Stimulated activated CD4-positive, alpha-beta T cell treated with anti-CD3 and anti-CD28 coated beads, Interleukin-1b, Interleukin-23, amount 100 ng/mL, for 48 hours (primary cell): ENCODE results near the gene MCTP1.

Experiments used
- DNase-seq: peaks from one replicate; pipeline ENCODE4 v3.0.0-alpha.2; 2020

Gene MCTP1

DNA sequence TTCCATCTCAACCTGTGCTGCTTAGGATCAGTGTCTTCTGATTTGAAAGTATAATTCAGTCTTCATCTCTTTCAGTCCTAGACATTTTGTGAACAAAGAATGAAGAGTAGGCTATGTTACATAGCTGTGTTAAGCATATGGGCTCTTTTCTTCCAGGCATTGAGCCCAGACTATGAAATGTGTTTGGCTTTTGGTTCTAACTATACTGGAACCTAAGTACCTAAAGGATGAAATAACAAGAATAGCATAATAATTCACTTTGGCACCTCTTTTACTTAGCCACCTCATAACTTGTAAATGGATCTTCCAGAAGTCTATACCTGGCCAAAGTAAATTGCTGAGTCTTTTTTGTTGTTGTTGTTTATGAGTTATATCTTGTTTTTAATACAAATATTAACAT is 595.0 kb downstream of the MCTP1 start:
- no peak for DNase-seq

DNA sequence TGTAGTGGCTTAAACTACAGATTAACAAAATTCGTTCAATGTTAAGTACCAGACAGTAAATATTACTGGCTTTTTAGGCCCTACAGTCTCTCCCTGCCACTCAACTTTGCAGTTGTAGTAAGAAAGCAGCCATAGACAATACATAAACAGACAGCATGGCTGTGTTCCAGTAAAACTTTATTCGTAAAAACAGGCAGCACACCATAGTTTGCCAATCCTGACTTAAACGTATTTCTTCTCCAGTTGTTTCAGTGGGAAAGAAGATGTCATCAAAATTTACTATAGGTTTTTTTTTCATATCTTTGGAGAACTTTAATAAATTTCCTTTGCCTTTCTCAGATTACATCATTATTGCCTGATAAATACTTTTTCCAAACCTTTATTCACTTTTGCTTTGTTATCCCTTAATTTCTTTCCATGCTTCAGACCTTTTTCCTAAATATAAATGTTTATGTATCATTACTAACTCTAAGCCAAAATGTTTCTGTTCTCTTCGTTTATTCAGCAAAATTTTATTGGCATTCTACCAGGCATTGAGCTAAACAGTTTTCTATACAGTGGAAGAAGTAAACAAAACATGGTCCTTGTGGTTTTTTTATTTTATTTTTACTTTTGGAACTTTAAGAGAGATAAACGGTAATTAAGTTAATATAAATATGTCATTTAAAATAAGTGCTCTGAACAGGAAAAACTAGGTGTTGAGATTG is 601.9 kb downstream of the MCTP1 start:
- no peak for DNase-seq

DNA sequence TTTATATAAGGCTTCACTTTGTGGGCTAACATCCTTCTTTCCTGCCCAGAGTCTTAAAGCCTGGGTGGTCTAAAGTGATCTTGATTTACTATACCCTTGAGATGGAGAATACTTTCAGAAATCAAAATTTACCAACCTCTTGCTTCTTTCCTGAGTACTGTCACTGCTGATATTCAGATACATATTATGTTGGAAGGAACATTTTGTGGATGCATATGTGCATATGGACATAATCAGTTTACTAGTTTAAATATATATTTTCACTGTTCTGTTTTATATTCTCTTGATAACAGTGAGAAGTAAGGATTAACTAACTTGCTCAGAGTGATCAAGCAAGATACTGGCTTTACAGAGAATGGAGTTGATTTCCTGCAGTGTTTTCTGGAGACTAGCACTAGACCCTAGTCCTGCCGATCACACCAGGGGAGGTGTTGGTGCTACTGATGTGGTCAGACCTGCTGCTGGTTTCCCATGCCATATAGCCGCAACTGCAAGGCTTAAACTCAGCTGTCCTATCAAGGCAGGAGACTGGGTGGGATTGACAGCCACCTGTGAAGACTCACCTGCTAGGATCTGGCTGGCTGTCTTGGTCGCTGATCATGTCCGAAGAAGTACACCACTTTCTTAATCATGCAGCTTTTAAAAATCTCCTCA is 608.8 kb downstream of the MCTP1 start:
- DNase-seq: no peak

DNA sequence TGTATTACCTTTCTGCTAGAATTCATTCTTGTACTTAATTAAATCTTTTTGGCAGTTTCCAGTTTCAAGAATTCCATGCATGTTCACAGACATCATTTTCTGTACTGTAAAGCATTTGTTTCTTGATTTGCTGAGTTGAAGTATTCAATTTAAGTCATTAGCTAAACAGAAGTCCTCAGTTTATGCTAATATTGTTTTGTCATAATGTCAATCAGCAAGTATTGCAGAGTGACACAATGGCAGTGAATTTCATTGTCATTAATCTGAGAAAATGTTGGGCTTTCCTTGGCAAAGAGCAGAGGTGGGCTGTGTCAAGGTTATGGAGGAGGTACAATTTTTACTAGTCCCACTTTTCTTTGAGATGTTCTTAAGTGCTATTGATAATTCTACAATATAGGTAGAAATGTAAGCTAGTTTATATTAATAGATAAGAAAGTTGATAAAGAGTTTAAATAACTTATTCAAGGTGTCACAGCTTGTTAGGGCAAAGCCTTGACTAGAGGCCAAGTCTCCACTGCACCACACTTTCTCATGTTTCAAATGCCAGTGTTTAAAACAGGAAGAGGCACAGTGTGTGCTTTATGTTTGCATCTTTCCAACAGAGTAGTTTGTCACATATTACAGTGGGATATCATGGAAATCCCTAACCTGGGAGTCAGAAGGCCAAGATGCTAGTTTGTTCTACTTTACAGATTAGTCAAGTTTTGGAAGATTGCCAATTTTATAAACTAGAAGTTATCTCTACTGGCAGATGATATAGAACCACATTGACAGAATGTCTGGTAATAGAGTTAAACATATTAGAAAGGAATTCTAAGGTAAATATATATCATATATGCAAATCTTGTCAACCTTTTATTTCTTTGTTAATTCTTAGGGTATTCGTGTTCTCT is 610.2 kb downstream of the MCTP1 start:
- no peak for DNase-seq

DNA sequence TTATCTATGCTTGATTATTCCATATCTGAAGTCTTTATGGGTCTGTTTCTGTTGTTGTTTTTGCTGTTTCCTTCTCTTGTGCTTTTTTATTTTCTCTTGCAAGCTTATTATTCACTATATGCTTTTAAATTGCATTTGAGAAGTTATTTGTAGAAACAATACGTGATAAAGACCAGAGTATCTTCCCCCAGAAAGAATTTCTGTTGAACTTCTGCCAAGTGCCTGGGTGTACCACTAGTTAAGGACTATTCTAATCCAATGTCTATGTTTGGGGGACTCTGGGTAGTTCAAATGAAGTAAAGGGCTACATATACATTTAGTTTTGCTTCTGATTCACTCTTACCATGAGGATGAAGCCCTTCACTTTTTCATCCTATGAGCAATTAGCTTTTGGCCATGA is 612.1 kb downstream of the MCTP1 start:
- no peak for DNase-seq

DNA sequence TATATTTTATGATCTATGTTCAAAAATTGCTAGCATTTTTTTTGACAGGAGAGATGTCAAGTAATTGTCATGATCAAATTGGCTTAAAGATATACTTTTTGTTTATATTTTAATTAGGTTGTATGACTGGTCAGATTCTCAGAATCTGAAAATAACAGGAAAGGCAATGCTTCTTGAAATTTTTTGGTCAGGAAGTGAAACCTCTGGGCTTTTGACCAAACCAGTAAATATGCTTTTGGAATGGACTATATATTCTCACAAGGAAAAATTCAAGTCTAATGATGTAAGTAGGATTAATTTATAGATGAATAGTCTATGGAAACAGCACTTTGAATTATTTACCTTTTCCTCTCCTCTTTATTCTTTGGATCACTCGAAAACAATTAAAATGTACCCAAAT is 614.2 kb downstream of the MCTP1 start:
- DNase-seq: no peak

DNA sequence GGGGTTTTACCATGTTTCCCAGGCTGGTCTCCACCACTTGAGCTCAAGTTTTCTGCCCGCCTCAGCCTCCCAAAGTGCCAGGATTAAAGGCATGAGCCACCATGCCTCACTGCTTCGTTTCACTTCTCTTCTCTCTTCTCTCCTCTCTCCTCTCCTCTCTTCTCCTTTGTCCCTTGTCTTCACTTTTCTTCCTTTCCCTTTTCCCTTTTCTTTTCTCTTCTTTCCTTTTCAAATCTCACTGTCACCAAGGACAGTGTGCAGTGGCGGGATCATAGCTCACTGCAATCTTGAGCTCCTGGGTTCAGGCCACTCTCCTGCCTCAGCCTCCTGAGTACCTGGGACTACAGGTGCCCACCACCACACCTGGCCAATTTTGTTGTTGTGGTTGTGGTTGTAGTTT is 617.0 kb downstream of the MCTP1 start:
- no peak for DNase-seq

DNA sequence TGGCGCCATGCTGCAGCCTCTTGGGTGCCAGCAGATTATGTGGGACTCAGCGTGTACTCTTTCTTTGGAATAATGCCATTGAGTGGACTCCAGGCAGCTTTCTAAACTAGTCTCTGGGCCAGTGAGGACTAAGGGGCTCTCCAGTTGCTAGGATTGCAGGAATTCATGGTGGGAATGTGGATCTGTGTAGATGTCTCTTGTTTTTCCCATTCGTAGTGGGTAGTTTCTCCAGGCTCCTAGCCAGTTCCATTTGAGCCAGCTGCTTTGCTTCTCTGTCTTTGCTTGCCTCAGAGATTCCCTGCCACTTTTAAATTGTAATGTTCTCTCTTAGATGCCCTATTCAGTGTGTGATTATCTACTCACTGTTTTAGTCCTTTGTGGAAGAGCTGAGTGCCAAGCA is 623.8 kb downstream of the MCTP1 start:
- no peak for DNase-seq

DNA sequence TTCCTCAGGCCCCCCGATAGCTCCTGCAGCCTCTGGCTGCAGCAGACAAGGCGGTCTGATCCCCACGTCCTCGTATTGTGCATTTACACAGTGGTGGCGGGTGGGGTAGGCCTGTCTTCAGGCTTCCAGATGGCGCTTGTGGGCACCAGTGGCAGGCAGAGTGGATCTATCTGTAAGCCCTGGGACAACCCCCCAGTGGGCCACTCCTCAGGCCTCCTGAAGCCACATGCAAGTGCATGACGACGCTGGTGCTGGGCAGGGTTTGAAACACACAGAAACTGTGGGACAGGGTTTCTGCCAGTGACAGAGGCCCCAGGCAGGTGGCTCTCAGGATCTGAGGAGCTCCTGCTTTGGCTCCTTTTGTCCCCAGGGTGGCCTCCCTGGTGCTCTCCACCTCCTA is 624.4 kb downstream of the MCTP1 start:
- DNase-seq: no peak

DNA sequence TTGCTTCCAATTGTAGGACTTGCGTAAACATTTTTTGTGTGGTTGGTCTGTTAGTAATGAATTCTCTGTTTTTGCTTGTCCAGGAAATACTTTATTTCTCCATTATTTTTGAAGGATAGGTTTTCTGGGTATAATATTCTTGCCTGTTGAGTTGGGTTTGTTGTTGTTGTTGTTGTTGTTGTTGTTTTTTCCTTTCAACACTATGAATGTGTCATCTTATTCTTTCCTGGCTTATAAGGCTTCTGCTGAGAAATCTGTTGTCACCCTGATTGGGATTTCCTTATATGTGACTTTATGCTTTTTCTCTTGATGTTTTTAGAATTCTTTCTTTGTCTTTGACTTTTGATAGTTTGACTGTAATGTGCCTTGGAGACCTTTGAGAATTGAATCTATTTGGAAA is 626.6 kb downstream of the MCTP1 start:
- no peak for DNase-seq
